Smooth muscle cell of the brain vasculature (primary cell): ENCODE data around the gene CASP10.
"Not testable (repeated sequence)": the region's sequence is repeated elsewhere in the genome, so short reads cannot be mapped to it uniquely, and the experiment has no call there.

Source experiments
- DNase-seq: peaks from one replicate; pipeline ENCODE4 v3.0.0-alpha.2; 2012; ENCODE audit warnings: low read depth, low spot score

CASP10 gene, protein sequence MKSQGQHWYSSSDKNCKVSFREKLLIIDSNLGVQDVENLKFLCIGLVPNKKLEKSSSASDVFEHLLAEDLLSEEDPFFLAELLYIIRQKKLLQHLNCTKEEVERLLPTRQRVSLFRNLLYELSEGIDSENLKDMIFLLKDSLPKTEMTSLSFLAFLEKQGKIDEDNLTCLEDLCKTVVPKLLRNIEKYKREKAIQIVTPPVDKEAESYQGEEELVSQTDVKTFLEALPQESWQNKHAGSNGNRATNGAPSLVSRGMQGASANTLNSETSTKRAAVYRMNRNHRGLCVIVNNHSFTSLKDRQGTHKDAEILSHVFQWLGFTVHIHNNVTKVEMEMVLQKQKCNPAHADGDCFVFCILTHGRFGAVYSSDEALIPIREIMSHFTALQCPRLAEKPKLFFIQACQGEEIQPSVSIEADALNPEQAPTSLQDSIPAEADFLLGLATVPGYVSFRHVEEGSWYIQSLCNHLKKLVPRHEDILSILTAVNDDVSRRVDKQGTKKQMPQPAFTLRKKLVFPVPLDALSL

DNA sequence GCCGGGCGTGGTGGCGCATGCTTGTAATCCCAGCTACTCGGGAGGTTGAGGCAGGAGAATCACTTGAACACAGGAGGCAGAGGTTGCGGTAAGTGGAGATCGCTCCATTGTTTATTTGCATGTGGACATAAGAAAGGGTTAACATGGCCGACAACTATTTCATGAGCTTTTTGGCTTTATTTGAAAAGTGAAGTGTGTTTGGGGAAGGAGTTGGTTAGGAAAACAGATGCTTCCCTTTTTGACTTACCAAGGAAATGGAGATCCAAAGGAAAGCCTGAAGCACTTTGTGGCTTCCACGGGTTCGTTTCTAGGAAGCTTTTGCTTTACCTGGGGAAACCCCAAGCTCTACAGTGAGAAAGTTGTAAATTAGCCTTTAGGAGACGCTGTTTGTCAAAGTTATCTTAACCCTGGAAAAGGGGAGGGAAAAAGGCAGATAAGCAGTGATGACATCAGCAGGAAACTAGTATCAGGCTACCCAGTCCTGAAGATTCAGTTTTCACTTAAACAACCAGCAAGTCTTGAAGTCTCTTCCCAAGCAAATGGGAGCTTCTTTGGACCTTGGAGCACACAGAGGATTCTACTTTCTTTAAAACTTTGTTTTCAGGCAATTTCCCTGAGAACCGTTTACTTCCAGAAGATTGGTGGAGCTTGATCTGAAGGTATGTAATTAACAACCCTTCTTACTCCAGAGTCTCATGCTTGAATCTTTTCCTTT, at the start of gene CASP10:
Gene CASP10, plus strand, starts transcription at position 492 of the 715 bp plus-strand sequence. CDS start 2,637 bp downstream, outside the sequence.
- DNase-seq, result no peak

DNA sequence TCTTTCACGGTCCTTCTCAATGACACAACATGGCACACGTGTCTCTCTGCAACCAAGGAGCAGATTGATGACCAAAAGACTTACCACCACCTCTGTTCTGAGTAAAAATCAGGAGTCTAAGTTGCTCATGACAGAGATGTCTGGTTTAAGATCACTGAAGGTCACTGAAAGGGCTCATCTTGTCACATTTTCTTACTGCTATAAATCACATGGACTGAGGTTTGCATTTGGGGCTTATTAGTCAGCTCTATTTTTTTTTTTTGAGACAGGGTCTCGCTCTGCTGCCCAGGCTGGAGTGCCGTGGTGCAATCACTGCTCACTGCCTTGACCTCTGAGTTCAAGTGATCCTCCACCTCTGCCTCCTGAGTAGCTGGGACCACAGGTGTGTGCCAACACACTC, 47.6 kb upstream of the CASP10 start:
- no peak for DNase-seq

DNA sequence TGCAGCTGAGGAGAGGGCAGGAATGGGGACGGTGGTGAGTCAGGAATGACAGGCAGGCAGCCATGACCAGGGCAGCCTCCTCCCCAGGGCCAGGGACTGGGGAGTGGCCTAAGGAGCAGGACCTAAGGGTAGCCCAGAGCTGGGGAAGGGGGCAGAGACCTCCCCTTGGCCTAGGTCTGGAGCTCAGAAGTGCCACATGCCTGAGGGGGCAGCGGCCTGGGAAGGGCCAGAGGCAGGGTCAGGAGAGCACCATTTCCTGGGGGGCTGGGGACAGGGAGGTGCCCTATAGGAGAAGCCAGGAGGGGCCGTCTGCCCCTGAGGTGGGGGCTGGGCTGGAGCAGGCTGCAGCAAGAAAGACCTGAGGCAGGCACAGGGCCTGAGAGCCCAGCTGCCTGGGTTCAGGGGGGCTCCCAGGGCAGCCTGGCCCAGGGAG, 46.0 kb upstream of the CASP10 start:
- no peak for DNase-seq

DNA sequence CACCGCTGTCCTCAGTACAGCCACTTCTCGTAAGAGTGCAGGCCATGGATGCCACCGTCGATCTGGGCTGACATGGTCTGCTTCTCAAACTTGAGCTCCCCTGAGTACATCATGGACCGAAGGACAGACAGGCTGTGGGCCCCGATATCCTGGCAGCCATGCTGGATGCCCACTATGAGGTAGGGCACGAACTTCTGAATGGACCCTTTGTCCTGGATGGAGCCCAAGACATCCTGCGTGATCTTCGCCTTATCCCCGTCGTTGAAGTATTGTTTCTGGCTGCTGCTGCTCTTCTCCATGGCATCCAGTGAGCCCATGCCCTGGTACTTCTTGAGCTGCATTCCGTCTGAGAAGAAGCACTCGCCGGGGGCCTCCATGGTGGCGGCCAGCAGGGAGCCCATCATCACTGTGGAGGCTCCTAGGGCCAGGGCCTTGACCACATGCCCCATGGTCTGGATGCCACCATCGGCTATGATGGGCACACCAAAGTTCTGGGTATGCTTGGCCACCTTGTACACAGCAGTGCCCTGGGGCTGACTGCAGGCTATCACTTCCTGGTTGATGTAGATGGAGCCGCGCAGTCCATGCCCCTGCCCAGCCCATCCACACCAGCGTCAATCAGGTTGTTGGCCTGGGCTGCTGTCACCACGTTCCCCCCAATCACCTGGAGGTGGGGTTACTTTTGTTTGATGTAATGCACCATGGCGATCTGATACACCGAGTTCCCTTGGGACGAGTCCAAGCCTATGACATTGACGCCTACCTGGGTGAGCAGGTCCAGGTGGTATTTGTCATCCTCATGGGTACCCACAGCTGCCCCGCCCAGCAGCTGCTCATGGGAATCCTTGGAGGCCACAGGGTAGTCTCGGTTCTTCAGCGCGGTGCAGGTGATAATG, 45.2 kb upstream of the CASP10 start:
- DNase-seq, result no peak

DNA sequence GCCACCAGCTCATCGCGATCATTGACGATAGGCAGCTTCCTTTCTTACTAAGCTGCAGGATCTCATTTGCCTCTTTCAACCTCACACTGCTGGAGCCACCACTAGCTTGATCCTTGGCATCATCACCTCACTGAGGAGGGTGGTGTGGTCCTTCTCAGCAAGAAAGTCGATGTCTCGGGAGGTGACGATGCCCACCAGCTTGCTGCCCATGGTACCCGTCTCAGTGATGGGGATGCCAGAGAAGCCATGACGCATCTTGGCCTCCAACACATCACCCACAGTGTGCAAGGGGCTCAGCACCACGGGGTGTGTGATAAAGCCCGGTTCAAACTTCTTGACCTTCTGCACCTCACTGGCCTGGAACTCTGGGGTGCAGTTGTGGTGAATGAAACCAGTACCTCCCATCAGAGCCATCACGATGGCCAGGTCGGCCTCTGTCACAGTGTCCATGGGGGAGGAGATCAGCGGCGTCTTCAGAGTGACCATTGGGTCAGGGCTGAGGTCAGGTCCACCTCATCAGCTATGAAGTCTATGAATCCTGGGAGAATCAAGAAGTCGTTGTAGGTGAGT, 44.5 kb upstream of the CASP10 start:
- no peak for DNase-seq

- not testable (repeated sequence) for DNase-seq
These were observed 43.8 kb upstream of the CASP10 start for GRCh38 chr2:201138986-201139781.

DNA sequence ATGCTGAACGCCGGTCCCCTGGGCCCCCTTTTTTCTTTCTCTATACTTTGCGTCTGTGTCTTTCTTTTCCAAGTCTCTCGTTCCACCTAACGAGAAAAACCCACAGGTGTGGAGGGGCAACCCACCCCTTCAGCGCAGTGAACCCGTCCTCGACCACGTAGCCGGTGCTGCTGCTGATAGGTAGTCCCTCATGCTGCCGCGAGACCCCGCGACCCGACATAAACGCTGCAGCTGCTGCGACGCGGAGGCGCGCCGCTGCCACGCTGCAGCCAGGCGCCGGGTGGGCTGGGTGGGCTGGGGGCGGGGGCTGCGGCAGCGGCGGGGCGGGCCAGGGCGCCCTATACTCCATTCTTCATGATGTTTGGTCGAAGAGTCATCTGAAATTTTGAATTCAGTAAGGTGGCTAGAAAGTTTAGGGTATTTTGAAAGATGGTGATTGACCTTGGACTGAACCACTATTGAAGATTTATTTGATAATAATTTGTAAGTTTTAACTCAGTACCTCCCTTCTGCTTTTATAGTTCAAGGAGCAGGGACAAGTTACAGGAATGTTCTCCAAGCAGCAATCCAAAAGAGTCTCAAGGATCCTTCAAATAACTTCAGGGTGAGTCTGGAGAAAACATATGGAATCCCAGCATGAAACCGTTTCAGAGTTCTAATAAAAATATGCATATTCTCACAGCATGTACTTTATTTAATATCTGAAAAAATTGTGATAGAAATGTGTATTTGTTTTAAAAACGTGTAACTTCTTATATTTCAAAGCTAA, 42.9 kb upstream of the CASP10 start:
- no peak for DNase-seq

DNA sequence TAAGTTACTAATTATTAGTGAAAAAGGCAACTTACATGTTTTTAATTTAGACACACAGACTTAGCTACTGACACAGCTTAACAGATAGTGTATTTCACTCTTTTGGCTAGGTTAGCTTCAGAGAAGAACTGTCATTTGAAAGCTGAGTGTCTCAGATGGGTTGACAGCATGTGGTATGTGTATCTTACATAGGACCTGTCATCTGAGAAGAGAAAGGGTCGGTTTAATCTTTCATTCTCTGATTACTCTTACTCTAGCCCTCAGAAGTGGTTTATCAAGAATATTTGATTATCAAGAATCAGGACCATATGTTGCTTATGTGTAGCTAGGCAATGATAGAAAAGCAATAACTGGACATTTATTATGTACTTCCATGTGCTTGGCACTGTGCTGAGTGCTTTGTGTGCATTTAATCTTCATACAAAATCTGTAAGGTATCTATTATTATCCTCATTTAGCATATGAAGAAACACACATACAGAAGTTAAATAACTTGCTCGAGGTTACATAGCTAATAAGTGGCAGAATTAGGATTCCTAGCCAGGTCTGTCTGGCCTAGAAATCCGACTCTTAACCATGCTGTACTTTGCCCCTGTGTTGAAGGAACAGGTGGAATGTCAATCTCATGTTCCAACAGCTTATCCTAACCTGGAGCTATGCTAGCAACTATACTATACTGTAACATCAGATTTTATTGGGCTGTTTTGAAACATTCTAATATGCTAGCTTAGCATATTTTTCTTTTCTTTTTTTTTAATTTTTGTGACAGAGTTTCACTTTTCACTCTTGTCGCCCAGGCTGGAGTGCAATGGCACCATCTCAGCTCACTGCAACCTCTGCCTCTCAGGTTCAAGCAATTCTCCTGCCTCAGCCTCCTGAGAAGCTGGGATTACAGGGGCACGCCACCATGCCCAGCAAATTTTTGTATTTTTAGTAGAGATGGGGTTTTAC, 38.6 kb upstream of the CASP10 start:
- DNase-seq, result no peak

DNA sequence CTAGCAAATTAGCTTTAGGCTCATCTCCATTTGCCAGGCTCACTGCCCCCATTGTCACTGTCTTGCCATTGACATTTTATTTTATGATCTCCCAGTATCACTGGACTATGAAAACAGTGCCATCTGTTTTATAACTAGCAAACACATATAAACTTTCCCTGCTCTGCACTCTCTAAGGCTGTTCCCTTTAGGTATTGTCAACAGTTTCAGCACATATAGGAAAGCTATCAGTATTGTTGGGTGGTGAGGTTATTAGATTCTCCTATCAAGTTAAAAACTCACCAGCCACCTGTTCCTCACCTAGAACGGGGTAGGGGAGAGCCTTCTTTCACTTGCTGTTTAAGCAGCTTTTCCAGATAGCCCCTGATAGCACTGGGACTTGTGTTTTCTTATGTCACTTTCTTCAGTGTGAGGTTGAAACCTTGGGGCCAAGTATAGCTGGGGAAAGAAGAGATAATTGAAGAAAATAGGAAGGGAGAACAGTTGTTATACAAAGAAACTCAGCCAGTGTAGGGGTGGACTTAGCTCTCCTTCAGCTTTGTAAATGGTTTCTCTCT, 34.4 kb upstream of the CASP10 start:
- DNase-seq, result no peak

GRCh38 chr2:201149064-201149820, 33.7 kb upstream of the CASP10 start:
- DNase-seq, result no peak

- not testable (repeated sequence) for DNase-seq
These were observed 33.1 kb upstream of the CASP10 start for GRCh38 chr2:201149821-201150165.

DNA sequence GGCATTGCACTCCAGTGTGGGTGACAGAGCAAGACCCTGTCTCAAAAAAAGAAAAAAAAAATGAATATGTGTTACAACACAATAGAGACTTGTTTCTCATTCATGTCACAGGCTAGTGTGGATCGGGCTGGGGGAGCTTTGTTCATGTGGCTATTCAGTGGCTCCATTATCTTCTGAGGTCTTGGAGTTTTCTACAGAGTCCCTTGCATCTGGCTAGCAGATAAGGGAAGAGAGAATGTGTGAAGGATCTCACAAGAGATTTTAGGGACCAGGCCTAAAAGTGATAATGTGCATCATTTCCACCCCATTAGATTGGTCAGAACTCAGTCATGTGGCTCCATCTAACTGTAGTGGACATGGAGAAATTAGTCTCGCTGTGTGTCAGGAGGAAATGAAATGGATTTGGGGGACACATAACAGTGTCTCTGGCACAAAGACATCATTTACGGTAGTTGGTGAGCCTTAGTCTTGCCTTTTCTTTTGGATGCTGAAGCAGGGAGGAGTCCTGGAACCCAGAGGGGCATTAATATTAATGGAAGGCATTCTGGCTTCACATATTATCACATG, 32.4 kb upstream of the CASP10 start:
- DNase-seq, result no peak

GRCh38 chr2:201151127-201151981, 31.6 kb upstream of the CASP10 start:
- DNase-seq, result no peak

- no peak for DNase-seq
These were observed 30.4 kb upstream of the CASP10 start for GRCh38 chr2:201152517-201152916.

GRCh38 chr2:201152999-201153815, 29.7 kb upstream of the CASP10 start:
- DNase-seq, result no peak
